Measurements from ENCODE around the gene CELSR2.

DNA sequence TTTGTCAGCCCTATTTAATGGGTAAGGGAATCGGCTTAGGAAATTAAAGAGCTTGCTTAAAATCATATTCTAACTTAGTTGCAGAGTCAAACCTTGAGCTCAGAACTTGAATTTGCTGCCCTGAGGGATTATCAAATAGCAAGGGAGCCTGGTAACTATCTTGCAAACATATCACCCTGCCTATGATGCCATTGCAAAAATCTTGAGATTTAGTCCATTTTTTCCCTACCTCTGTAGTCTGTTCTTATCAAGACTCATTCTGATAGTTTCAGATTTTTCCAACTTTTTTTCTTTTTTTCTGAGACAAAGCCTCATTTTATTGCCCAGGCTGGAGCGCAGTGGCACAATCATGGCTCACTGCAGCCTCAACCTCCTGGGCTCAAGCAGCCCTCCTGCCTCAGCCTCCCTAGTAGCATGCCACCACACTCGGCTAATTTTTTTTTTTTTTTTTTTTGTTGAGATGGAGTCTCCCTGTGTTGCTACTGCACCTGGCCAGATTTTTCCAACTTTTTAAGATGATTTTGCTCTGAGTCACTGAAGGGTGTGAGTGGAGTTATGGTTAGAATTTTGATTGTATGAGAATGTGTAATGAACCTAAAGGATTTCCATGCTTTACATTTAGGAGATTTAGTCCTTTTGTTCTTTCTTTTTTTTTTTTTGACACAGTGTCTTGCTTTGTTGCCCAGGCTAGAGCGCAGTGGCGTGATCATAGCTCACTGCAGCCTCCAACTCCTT is 23.5 kb upstream of the CELSR2 start:
- TF ChIP-seq, protein P1, sequence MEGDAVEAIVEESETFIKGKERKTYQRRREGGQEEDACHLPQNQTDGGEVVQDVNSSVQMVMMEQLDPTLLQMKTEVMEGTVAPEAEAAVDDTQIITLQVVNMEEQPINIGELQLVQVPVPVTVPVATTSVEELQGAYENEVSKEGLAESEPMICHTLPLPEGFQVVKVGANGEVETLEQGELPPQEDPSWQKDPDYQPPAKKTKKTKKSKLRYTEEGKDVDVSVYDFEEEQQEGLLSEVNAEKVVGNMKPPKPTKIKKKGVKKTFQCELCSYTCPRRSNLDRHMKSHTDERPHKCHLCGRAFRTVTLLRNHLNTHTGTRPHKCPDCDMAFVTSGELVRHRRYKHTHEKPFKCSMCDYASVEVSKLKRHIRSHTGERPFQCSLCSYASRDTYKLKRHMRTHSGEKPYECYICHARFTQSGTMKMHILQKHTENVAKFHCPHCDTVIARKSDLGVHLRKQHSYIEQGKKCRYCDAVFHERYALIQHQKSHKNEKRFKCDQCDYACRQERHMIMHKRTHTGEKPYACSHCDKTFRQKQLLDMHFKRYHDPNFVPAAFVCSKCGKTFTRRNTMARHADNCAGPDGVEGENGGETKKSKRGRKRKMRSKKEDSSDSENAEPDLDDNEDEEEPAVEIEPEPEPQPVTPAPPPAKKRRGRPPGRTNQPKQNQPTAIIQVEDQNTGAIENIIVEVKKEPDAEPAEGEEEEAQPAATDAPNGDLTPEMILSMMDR (optimal IDR thresholded peaks at IDR 0.05 in 1 of 3, IDR thresholded peaks at IDR 0.05 in 1 of 3, conservative IDR thresholded peaks at IDR 0.05 in 1 of 3; ENCODE audit: extremely low read depth in 1 of 3, insufficient read depth in 2 of 3, low read length in 3 of 3), result no peak
- no peak for TF ChIP-seq EZH2 (IDR thresholded peaks at IDR 0.05; ENCODE audit: low read length)

Data from keratinocyte (primary cell).